GM23338 (cell line): Measurements from ENCODE around the gene HIVEP3. TPM values are rescaled to one million over a fixed set of nuclear protein-coding genes. Genes with fewer than 3 reads are reported as not detected.

Experiments used
- ATAC-seq: fragments of 200-7000 bp; cut with Tn5 transposase; 3 replicates; pipeline ENCODE4 v1.9.1; 2020
- DNase-seq: peaks from one replicate; pipeline ENCODE4 v3.0.0-alpha.2; 2015; ENCODE audit warnings: low spot score
- H2AFZ ChIP-seq: fragments of 200-600 bp; sonication (generic); 2 replicates; pipeline ENCODE4 v1.8.0; 2016; ENCODE audit warnings: antibody characterized with exemption, mild to moderate bottlenecking, moderate library complexity
- H3F3A ChIP-seq: fragments of 200-600 bp; sonication (generic); replicated peaks from 2 replicates; pipeline ENCODE4 v1.8.0; 2017; ENCODE audit warnings: antibody characterized with exemption, mixed run types, low read depth
- H3K27ac ChIP-seq: fragments of 200-600 bp; sonication (generic); 2 replicates; pipeline ENCODE4 v1.6.1; 2016; ENCODE audit warnings: low read depth
- H3K27me3 ChIP-seq: fragments of 200-600 bp; sonication (generic); 2 replicates; pipeline ENCODE4 v1.8.0; 2016; ENCODE audit warnings: mild to moderate bottlenecking, mixed run types, moderate library complexity; ENCODE audit not compliant: insufficient read depth
- H3K36me3 ChIP-seq: fragments of 200-600 bp; sonication (generic); 2 replicates; pipeline ENCODE4 v1.8.0; 2016; ENCODE audit warnings: mild to moderate bottlenecking; ENCODE audit not compliant: insufficient read depth
- H3K4me1 ChIP-seq: fragments of 200-600 bp; sonication (generic); 2 replicates; pipeline ENCODE4 v1.8.0; 2016; ENCODE audit warnings: mild to moderate bottlenecking, moderate library complexity; ENCODE audit not compliant: insufficient read depth
- H3K4me2 ChIP-seq: fragments of 200-600 bp; sonication (generic); 2 replicates; pipeline ENCODE4 v1.7.1; 2017; ENCODE audit warnings: mixed run types
- H3K4me3 ChIP-seq: fragments of 200-600 bp; sonication (generic); 2 replicates; pipeline ENCODE4 v1.6.1; 2016; ENCODE audit warnings: mixed run types
- H3K79me2 ChIP-seq: fragments of 200-600 bp; sonication (generic); replicated peaks from 2 replicates; pipeline ENCODE4 v1.8.0; 2017; ENCODE audit warnings: mild to moderate bottlenecking; ENCODE audit not compliant: insufficient read depth
- H3K9me2 ChIP-seq: fragments of 200-600 bp; sonication (generic); 2 replicates; pipeline ENCODE4 v1.8.0; 2017; ENCODE audit not compliant: insufficient read depth
- H4K20me1 ChIP-seq: fragments of 200-600 bp; sonication (generic); replicated peaks from 2 replicates; pipeline ENCODE4 v1.8.0; 2017; ENCODE audit warnings: mild to moderate bottlenecking; ENCODE audit not compliant: insufficient read depth
- H3K27ac Mint-ChIP-seq: 2 replicates; pipeline ENCODE4 v1.8.0; 2020; ENCODE audit warnings: inconsistent platforms, mild to moderate bottlenecking, moderate library complexity, mixed read lengths
- H3K27me3 Mint-ChIP-seq: 3 replicates; pipeline ENCODE4 v1.8.0; 2022; ENCODE audit warnings: low read depth, mild to moderate bottlenecking, moderate library complexity, mixed read lengths, inconsistent platforms; ENCODE audit not compliant: insufficient read depth, poor library complexity
- H3K36me3 Mint-ChIP-seq: 3 replicates; pipeline ENCODE4 v1.8.0; 2021; ENCODE audit warnings: low read depth, mild to moderate bottlenecking, inconsistent platforms, moderate library complexity, mixed read lengths
- H3K4me1 Mint-ChIP-seq: 3 replicates; pipeline ENCODE4 v1.8.0; 2020; ENCODE audit warnings: mild to moderate bottlenecking, inconsistent platforms, mixed read lengths
- H3K4me3 Mint-ChIP-seq: 3 replicates; pipeline ENCODE4 v1.8.0; 2021; ENCODE audit warnings: moderate library complexity, mild to moderate bottlenecking, inconsistent platforms, mixed read lengths
- H3K9me3 Mint-ChIP-seq: 3 replicates; pipeline ENCODE4 v1.8.0; 2020; ENCODE audit warnings: moderate library complexity, mild to moderate bottlenecking, inconsistent platforms, mixed read lengths
- CREB1 ChIP-seq: fragments of 250-450 bp; sonication (Bioruptor Pico); IDR thresholded peaks from 2 replicates; pipeline ENCODE4 v1.5.0; 2020; ENCODE audit warnings: low read depth, mild to moderate bottlenecking, moderate library complexity
- EZH2 ChIP-seq: fragments of 200-600 bp; sonication (generic); IDR thresholded peaks from one replicate; pipeline ENCODE4 v1.8.0; 2017; ENCODE audit warnings: antibody characterized with exemption, mild to moderate bottlenecking, low read depth; ENCODE audit not compliant: unreplicated experiment
- EZH2phosphoT487 ChIP-seq: fragments of 200-600 bp; sonication (generic); IDR thresholded peaks from one replicate; pipeline ENCODE4 v1.8.1; 2018; ENCODE audit warnings: antibody characterized with exemption; ENCODE audit not compliant: unreplicated experiment
- JUNB ChIP-seq: IDR thresholded peaks from one replicate; pipeline ENCODE4 v1.6.1; 2016; ENCODE audit warnings: antibody characterized with exemption; ENCODE audit not compliant: unreplicated experiment
- NANOG ChIP-seq: IDR thresholded peaks from 2 replicates; pipeline ENCODE4 v1.6.1; 2016; ENCODE audit warnings: antibody characterized with exemption, borderline replicate concordance
- POLR2AphosphoS5 ChIP-seq: IDR thresholded peaks from 2 replicates; pipeline ENCODE4 v1.6.1; 2016; ENCODE audit warnings: antibody characterized with exemption, low read depth
- STAT1 ChIP-seq: IDR thresholded peaks from one replicate; pipeline ENCODE4 v1.6.1; 2016; ENCODE audit warnings: antibody characterized with exemption; ENCODE audit not compliant: unreplicated experiment
- ZNF114 ChIP-seq: fragments of 250-450 bp; sonication (Bioruptor Pico); IDR thresholded peaks from 2 replicates; pipeline ENCODE4 v1.5.0; 2020; ENCODE audit warnings: mild to moderate bottlenecking, moderate library complexity
- ZNF331 ChIP-seq: fragments of 250-450 bp; sonication (Bioruptor Pico); IDR thresholded peaks from 2 replicates; pipeline ENCODE4 v1.5.0; 2020; ENCODE audit warnings: low read depth, mild to moderate bottlenecking, moderate library complexity
- polyA plus RNA-seq: library from polyadenylated mRNA; unstranded; fragments of >200 nt; fragmentation: Nextera tagmentation; extraction: Ambion mirVana; gene quantifications from 2 replicates; pipeline ENCODE4 v1.2.1, GENCODE V29; 2016
- total RNA-seq: library from RNA; depleted of rRNA; stranded (reverse); fragments of >200 nt; shearing (Covaris generic); gene quantifications from 2 replicates; pipeline ENCODE4 v1.2.3, GENCODE V29; 2014
- TF ChIP-seq, protein P1 (sequence below): fragments of 250-450 bp; sonication (Bioruptor Pico); IDR thresholded peaks from 2 replicates; pipeline ENCODE4 v1.5.0; 2020; ENCODE audit warnings: mild to moderate bottlenecking, moderate library complexity
- TF ChIP-seq, protein P2 (sequence below): IDR thresholded peaks from 2 replicates; pipeline ENCODE4 v1.6.1; 2016; ENCODE audit warnings: antibody characterized with exemption
- TF ChIP-seq, protein P3 (sequence below): IDR thresholded peaks from one replicate; pipeline ENCODE4 v1.6.1; 2018; ENCODE audit warnings: antibody characterized with exemption; ENCODE audit not compliant: unreplicated experiment
- TF ChIP-seq, protein P4 (sequence below), 2 experiments: fragments of 200-600 bp in 1 of 2; sonication (generic) in 1 of 2; conservative IDR thresholded peaks; 2 replicates each; pipeline versions ENCODE4 v1.5.1 to v1.6.1; 2016 to 2017; ENCODE audit warnings: antibody characterized with exemption in 2 of 2, low read depth in 2 of 2, mild to moderate bottlenecking in 2 of 2, moderate library complexity in 1 of 2

Gene HIVEP3
- total and polyA plus RNA-seq, 2 experiments from 2014 or later = 0.14 to 0.24 TPM

DNA sequence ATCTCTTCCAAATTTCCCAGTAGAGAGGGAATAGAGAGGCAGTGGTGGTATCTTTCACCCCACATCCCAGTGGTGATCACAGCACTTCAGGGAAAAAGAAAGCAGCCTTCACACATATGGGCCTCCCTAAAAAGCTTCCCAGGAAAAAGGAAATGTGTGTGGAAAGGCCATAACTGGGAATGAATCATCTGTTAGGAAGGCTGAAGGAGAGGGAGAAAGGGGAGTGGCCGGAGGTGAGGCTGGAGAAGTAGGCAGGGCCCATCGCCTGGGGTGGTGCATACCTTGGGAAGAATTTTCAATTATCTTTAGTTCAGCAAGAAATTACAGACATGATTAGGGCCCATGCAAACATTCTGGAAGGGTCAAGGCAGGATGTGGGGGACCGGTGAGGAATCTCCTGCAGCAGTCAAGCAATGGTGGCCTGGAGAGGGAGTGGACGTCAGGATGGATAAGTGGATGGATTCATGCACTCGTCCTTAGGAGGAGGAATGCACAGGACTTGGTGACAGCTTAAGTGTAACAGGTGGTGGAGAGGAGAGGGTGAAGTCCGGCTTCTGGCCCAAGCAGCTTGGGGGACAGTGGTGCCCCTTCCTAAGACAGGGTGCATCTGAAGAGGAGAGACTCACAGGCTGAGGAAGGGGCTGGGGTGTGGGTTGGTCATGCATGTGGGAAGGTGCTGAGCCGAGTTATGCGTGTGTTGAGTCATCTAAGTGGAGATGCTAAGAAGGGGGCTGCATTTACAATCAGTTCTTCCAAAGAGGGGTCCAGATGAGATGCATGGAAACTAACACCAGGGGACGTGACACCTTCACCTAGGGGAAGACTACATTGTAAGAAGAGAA lies 17.9 kb downstream of the HIVEP3 start:
- H3K4me1 ChIP-seq = peaks cover 3% of the 10 kb centered on the region; the same call in 1 of the 2 replicates
- ATAC-seq = no peak
- no peak overlapping the region for H2AFZ ChIP-seq
- DNase-seq = no peak
- H3K4me1 Mint-ChIP-seq = peaks cover 31% of the 10 kb centered on the region
- no peak overlapping the region for H3K4me3 Mint-ChIP-seq
- TF ChIP-seq EZH2 (no peak), CREB1 (CRISPR knock-in tag) (no peak), ZNF331 (no peak), JUNB (no peak), ZNF114 (CRISPR knock-in tag) (no peak), POLR2AphosphoS5 (no peak), STAT1 (no peak), EZH2phosphoT487 (no peak), NANOG (no peak)
- TF ChIP-seq, protein P1, sequence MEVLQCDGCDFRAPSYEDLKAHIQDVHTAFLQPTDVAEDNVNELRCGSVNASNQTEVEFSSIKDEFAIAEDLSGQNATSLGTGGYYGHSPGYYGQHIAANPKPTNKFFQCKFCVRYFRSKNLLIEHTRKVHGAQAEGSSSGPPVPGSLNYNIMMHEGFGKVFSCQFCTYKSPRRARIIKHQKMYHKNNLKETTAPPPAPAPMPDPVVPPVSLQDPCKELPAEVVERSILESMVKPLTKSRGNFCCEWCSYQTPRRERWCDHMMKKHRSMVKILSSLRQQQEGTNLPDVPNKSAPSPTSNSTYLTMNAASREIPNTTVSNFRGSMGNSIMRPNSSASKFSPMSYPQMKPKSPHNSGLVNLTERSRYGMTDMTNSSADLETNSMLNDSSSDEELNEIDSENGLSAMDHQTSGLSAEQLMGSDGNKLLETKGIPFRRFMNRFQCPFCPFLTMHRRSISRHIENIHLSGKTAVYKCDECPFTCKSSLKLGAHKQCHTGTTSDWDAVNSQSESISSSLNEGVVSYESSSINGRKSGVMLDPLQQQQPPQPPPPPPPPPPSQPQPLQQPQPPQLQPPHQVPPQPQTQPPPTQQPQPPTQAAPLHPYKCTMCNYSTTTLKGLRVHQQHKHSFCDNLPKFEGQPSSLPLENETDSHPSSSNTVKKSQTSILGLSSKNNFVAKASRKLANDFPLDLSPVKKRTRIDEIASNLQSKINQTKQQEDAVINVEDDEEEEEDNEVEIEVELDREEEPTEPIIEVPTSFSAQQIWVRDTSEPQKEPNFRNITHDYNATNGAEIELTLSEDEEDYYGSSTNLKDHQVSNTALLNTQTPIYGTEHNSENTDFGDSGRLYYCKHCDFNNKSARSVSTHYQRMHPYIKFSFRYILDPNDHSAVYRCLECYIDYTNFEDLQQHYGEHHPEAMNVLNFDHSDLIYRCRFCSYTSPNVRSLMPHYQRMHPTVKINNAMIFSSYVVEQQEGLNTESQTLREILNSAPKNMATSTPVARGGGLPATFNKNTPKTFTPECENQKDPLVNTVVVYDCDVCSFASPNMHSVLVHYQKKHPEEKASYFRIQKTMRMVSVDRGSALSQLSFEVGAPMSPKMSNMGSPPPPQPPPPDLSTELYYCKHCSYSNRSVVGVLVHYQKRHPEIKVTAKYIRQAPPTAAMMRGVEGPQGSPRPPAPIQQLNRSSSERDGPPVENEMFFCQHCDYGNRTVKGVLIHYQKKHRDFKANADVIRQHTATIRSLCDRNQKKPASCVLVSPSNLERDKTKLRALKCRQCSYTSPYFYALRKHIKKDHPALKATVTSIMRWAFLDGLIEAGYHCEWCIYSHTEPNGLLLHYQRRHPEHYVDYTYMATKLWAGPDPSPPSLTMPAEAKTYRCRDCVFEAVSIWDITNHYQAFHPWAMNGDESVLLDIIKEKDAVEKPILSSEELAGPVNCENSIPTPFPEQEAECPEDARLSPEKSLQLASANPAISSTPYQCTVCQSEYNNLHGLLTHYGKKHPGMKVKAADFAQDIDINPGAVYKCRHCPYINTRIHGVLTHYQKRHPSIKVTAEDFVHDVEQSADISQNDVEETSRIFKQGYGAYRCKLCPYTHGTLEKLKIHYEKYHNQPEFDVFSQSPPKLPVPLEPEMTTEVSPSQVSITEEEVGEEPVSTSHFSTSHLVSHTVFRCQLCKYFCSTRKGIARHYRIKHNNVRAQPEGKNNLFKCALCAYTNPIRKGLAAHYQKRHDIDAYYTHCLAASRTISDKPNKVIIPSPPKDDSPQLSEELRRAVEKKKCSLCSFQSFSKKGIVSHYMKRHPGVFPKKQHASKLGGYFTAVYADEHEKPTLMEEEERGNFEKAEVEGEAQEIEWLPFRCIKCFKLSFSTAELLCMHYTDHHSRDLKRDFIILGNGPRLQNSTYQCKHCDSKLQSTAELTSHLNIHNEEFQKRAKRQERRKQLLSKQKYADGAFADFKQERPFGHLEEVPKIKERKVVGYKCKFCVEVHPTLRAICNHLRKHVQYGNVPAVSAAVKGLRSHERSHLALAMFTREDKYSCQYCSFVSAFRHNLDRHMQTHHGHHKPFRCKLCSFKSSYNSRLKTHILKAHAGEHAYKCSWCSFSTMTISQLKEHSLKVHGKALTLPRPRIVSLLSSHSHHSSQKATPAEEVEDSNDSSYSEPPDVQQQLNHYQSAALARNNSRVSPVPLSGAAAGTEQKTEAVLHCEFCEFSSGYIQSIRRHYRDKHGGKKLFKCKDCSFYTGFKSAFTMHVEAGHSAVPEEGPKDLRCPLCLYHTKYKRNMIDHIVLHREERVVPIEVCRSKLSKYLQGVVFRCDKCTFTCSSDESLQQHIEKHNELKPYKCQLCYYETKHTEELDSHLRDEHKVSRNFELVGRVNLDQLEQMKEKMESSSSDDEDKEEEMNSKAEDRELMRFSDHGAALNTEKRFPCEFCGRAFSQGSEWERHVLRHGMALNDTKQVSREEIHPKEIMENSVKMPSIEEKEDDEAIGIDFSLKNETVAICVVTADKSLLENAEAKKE = no peak
- TF ChIP-seq, protein P2, sequence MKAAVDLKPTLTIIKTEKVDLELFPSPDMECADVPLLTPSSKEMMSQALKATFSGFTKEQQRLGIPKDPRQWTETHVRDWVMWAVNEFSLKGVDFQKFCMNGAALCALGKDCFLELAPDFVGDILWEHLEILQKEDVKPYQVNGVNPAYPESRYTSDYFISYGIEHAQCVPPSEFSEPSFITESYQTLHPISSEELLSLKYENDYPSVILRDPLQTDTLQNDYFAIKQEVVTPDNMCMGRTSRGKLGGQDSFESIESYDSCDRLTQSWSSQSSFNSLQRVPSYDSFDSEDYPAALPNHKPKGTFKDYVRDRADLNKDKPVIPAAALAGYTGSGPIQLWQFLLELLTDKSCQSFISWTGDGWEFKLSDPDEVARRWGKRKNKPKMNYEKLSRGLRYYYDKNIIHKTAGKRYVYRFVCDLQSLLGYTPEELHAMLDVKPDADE = no peak
- TF ChIP-seq, protein P3, sequence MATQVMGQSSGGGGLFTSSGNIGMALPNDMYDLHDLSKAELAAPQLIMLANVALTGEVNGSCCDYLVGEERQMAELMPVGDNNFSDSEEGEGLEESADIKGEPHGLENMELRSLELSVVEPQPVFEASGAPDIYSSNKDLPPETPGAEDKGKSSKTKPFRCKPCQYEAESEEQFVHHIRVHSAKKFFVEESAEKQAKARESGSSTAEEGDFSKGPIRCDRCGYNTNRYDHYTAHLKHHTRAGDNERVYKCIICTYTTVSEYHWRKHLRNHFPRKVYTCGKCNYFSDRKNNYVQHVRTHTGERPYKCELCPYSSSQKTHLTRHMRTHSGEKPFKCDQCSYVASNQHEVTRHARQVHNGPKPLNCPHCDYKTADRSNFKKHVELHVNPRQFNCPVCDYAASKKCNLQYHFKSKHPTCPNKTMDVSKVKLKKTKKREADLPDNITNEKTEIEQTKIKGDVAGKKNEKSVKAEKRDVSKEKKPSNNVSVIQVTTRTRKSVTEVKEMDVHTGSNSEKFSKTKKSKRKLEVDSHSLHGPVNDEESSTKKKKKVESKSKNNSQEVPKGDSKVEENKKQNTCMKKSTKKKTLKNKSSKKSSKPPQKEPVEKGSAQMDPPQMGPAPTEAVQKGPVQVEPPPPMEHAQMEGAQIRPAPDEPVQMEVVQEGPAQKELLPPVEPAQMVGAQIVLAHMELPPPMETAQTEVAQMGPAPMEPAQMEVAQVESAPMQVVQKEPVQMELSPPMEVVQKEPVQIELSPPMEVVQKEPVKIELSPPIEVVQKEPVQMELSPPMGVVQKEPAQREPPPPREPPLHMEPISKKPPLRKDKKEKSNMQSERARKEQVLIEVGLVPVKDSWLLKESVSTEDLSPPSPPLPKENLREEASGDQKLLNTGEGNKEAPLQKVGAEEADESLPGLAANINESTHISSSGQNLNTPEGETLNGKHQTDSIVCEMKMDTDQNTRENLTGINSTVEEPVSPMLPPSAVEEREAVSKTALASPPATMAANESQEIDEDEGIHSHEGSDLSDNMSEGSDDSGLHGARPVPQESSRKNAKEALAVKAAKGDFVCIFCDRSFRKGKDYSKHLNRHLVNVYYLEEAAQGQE = no peak
- TF ChIP-seq, protein P4, sequence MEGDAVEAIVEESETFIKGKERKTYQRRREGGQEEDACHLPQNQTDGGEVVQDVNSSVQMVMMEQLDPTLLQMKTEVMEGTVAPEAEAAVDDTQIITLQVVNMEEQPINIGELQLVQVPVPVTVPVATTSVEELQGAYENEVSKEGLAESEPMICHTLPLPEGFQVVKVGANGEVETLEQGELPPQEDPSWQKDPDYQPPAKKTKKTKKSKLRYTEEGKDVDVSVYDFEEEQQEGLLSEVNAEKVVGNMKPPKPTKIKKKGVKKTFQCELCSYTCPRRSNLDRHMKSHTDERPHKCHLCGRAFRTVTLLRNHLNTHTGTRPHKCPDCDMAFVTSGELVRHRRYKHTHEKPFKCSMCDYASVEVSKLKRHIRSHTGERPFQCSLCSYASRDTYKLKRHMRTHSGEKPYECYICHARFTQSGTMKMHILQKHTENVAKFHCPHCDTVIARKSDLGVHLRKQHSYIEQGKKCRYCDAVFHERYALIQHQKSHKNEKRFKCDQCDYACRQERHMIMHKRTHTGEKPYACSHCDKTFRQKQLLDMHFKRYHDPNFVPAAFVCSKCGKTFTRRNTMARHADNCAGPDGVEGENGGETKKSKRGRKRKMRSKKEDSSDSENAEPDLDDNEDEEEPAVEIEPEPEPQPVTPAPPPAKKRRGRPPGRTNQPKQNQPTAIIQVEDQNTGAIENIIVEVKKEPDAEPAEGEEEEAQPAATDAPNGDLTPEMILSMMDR (conservative IDR thresholded peaks at IDR 0.05; ENCODE audit: low read depth in 2 of 2) = no peak
- no peaks in the 10 kb centered on the region for H3K36me3 Mint-ChIP-seq
- no peak overlapping the region for H3K27ac Mint-ChIP-seq
- H3K9me3 Mint-ChIP-seq = no peaks in the 10 kb centered on the region
- no peaks in the 10 kb centered on the region for H4K20me1 ChIP-seq
- no peaks in the 10 kb centered on the region for H3K27me3 ChIP-seq
- H3K36me3 ChIP-seq = no peaks in the 10 kb centered on the region
- peaks cover 8% of the 10 kb centered on the region; the same call in 1 of the 2 replicates for H3K9me2 ChIP-seq
- H3F3A ChIP-seq = no peaks in the 10 kb centered on the region
- H3K4me3 ChIP-seq = no peak overlapping the region
- H3K79me2 ChIP-seq = no peaks in the 10 kb centered on the region
- no peak overlapping the region for H3K27ac ChIP-seq
- peaks cover 6% of the 10 kb centered on the region for H3K27me3 Mint-ChIP-seq
- H3K4me2 ChIP-seq = no peak overlapping the region
